Left colon (tissue), 2 donors: Measurements from ENCODE around the gene TCEAL2. TPM values are rescaled to one million over a fixed set of nuclear protein-coding genes. Genes with fewer than 3 reads are reported as not detected.

ENCODE experiments used
- total RNA-seq, 2 donors: library from RNA; stranded (reverse); fragmentation: NEBNext Ultra II Directional; extraction: Animal tissue kit (Norgen Biotek cat#: 25700); gene quantifications; one replicate each; pipeline ENCODE4 v1.2.1, GENCODE V29; 2021
- donor health status: DM: no; HTN: no; CAD: no.
- donor health status: DM: yes; HTN: yes; CAD: no.

Gene TCEAL2
- total RNA-seq, 2 donors from 2014 or later, result 1.5 TPM; not detected in 1

Other genes with a start within 250 kb of the TCEAL2 start
- gene ZMAT1, start 193.7 kb upstream of the TCEAL2 start, total RNA-seq, result 1 to 10 TPM; 1.5 to 2.1 TPM
- not detected for gene TCEAL6, start 16.8 kb downstream of the TCEAL2 start, total RNA-seq
- gene BEX5, start 30.3 kb downstream of the TCEAL2 start, total RNA-seq, result 1 to 10 TPM; 1.3 to 2.1 TPM
- not detected for gene TCP11X1, start 89.6 kb downstream of the TCEAL2 start, total RNA-seq
- gene NXF2, start 121.5 kb downstream of the TCEAL2 start, total RNA-seq, result not detected